ENCODE results near the gene VASH2.

- TF ChIP-seq POLR2A (IDR thresholded peaks at IDR 0.05; ENCODE audit: low read depth, low read length) (no peak), SMC3 (IDR thresholded peaks at IDR 0.05; ENCODE audit: low read depth, low read length) (no peak), ELK1 (IDR thresholded peaks at IDR 0.05; ENCODE audit: borderline replicate concordance, low read depth, low read length) (no peak)
Measured at GRCh38 chr1:212964102-212964501, 13.8 kb downstream of the VASH2 start.
